GM19452 (cell line): ENCODE data around the gene INSIG1.

Experiments used
- ATAC-seq: cut with Tn5 transposase; IDR thresholded peaks from one replicate; pipeline ENCODE4 v1.9.1; 2021; ENCODE audit not compliant: unreplicated experiment

INSIG1 gene

GRCh38 chr7:155344618-155345433, 47.1 kb downstream of the INSIG1 start:
- ATAC-seq = peak; percentile 89

GRCh38 chr7:155345490-155345889, 47.8 kb downstream of the INSIG1 start:
- ATAC-seq = peak; percentile 6

GRCh38 chr7:155346285-155346684, 48.6 kb downstream of the INSIG1 start:
- no peak for ATAC-seq

GRCh38 chr7:155348806-155349205, 51.1 kb downstream of the INSIG1 start:
- ATAC-seq = no peak

- ATAC-seq = no peak
Measured at GRCh38 chr7:155349601-155350331, 52.1 kb downstream of the INSIG1 start.

- ATAC-seq = no peak
Measured at GRCh38 chr7:155351120-155351870, 53.6 kb downstream of the INSIG1 start.

GRCh38 chr7:155352076-155352752, 54.5 kb downstream of the INSIG1 start:
- no peak for ATAC-seq

- ATAC-seq = no peak
Measured at GRCh38 chr7:155352753-155353115, 55.1 kb downstream of the INSIG1 start.

GRCh38 chr7:155353256-155353897, 55.7 kb downstream of the INSIG1 start:
- ATAC-seq = no peak

- no peak for ATAC-seq
Measured at GRCh38 chr7:155354371-155355048, 56.8 kb downstream of the INSIG1 start.

GRCh38 chr7:155355176-155355575, 57.5 kb downstream of the INSIG1 start:
- no peak for ATAC-seq

- no peak for ATAC-seq
Measured at GRCh38 chr7:155355745-155356144, 58.1 kb downstream of the INSIG1 start.

- ATAC-seq = no peak
Measured at GRCh38 chr7:155356323-155357105, 58.8 kb downstream of the INSIG1 start.

- no peak for ATAC-seq
Measured at GRCh38 chr7:155357573-155358041, 59.9 kb downstream of the INSIG1 start.

- no peak for ATAC-seq
Measured at GRCh38 chr7:155358066-155358947, 60.6 kb downstream of the INSIG1 start.

- ATAC-seq = no peak
Measured at GRCh38 chr7:155358948-155359712, 61.5 kb downstream of the INSIG1 start.
